ENCODE measurements around the gene WDR90.
A peak's percentile ranks its signal among the peaks of the same experiment; 100 is the strongest.

GRCh38 chr16:706189-707061 lies 57.3 kb downstream of the WDR90 start:
- TF ChIP-seq CTCF (conservative IDR thresholded peaks at IDR 0.05 in 1 of 2, IDR thresholded peaks at IDR 0.05 in 1 of 2; ENCODE audit: extremely low read depth in 1 of 2, insufficient read depth in 1 of 2, low read depth in 1 of 2, low read length in 2 of 2), result no peak
- TF ChIP-seq EZH2 (IDR thresholded peaks at IDR 0.05; ENCODE audit: borderline replicate concordance, low read length), result peak; percentile 9
